Tibial nerve (tissue), 4 donors: ENCODE data around the gene KIRREL3. TPM values are rescaled to one million over a fixed set of nuclear protein-coding genes. Genes with fewer than 3 reads are reported as not detected.

Experiments
- DNase-seq, 2 donors: peaks; one replicate each; pipeline ENCODE4 v3.0.0-alpha.2; 2019; ENCODE audit warnings: low spot score in 2 of 2
- H3K27ac ChIP-seq, 4 donors: fragments of 200-600 bp; sonication (generic) in 3 of 4; one replicate each; pipeline ENCODE4 v1.5.1; 2017 to 2019; ENCODE audit warnings: mild to moderate bottlenecking in 1 of 4
- H3K27me3 ChIP-seq, 2 donors: fragments of 200-600 bp; sonication (generic) in 1 of 2; one replicate each; pipeline versions ENCODE4 v1.5.1 to v1.6.0; 2017 to 2019
- H3K36me3 ChIP-seq, 3 donors: fragments of 200-600 bp; sonication (generic); one replicate each; pipeline ENCODE4 v1.5.1; 2018 to 2019
- H3K4me1 ChIP-seq, 4 donors: fragments of 200-600 bp; sonication (generic) in 3 of 4; one replicate each; pipeline ENCODE4 v1.5.1; 2017 to 2019
- H3K4me3 ChIP-seq, 4 donors: fragments of 200-600 bp; sonication (generic) in 3 of 4; one replicate each; pipeline ENCODE4 v1.5.1; 2017 to 2019; ENCODE audit warnings: mild to moderate bottlenecking in 1 of 4, moderate library complexity in 1 of 4
- H3K9me3 ChIP-seq, 4 donors: fragments of 200-600 bp; sonication (generic) in 3 of 4; one replicate each; pipeline ENCODE4 v1.5.1; 2017 to 2019
- EP300 ChIP-seq, 2 donors: sonication (generic); formaldehyde crosslinking; IDR thresholded peaks; one replicate each; pipeline ENCODE4 v1.6.1; 2017; ENCODE audit warnings: antibody characterized with exemption in 2 of 2, mild to moderate bottlenecking in 1 of 2
- POLR2A ChIP-seq, 2 donors: fragments of 450-650 bp; IDR thresholded peaks; one replicate each; pipeline ENCODE4 v1.6.1; 2017; ENCODE audit warnings: antibody characterized with exemption in 2 of 2, mild to moderate bottlenecking in 2 of 2, moderate library complexity in 2 of 2
- WGBS, 2 donors: methylation state at CpG; one replicate each; pipeline ENCODE4 v1.1.5; 2018; 5-methylcytosine and 5-hydroxymethylcytosine counted together
- total RNA-seq, 4 donors: library from RNA; depleted of rRNA; stranded (reverse); fragments of >200 nt; gene quantifications; one replicate each; pipeline ENCODE4 v1.1.0, GENCODE V29; 2016
- TF ChIP-seq, protein P1 (sequence below), 5 experiments: fragments of 200-600 bp in 3 of 5; fragments of 450-650 bp in 2 of 5; sonication (generic) in 3 of 5; IDR thresholded peaks; one replicate each; pipeline ENCODE4 v1.5.1; 2016 to 2019; ENCODE audit warnings: antibody characterized with exemption in 5 of 5, mild to moderate bottlenecking in 3 of 5, moderate library complexity in 2 of 5

The KIRREL3 gene
- total RNA-seq, 4 donors from 2014 or later: not detected

DNA sequence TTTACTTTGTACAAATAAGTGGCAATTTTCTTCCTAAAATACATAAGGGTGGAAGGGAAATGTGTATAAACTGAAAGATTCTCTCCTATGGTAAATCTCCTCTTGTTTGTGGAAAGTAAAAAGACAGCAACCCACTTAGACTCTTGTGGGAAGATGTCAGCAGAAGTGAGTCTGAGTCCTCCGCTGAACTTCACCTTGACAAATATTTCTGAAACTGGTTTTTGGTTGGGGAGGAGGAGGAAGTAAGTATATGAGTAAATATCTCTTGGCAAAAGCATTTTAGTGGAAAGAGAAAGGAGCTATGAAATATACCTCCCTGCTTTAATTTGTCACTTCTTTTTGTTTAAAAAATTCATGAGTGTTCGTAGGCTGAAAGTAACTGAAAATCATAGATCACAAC is 196.2 kb downstream of the KIRREL3 start:
- Histone ChIP-seq H3K27ac (no peak overlapping the region), H3K36me3 (no peaks in the 10 kb centered on the region), H3K9me3 (no peaks in the 10 kb centered on the region), H3K4me3 (no peak overlapping the region), H3K4me1 (peaks cover 0 to 11% (median 2%) of the 10 kb centered on the region in 4 donors), H3K27me3 (peaks cover 0 to 28% of the 10 kb centered on the region in 2 donors)
- DNase-seq: no peak
- WGBS, 2 donors: 88 to 92% methylated on average over 2 of the region's 2 CpGs
- TF ChIP-seq EP300 (IDR thresholded peaks at IDR 0.05) (no peak), POLR2A (IDR thresholded peaks at IDR 0.05) (no peak)
- TF ChIP-seq, protein P1, sequence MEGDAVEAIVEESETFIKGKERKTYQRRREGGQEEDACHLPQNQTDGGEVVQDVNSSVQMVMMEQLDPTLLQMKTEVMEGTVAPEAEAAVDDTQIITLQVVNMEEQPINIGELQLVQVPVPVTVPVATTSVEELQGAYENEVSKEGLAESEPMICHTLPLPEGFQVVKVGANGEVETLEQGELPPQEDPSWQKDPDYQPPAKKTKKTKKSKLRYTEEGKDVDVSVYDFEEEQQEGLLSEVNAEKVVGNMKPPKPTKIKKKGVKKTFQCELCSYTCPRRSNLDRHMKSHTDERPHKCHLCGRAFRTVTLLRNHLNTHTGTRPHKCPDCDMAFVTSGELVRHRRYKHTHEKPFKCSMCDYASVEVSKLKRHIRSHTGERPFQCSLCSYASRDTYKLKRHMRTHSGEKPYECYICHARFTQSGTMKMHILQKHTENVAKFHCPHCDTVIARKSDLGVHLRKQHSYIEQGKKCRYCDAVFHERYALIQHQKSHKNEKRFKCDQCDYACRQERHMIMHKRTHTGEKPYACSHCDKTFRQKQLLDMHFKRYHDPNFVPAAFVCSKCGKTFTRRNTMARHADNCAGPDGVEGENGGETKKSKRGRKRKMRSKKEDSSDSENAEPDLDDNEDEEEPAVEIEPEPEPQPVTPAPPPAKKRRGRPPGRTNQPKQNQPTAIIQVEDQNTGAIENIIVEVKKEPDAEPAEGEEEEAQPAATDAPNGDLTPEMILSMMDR (IDR thresholded peaks at IDR 0.05): no peak

DNA sequence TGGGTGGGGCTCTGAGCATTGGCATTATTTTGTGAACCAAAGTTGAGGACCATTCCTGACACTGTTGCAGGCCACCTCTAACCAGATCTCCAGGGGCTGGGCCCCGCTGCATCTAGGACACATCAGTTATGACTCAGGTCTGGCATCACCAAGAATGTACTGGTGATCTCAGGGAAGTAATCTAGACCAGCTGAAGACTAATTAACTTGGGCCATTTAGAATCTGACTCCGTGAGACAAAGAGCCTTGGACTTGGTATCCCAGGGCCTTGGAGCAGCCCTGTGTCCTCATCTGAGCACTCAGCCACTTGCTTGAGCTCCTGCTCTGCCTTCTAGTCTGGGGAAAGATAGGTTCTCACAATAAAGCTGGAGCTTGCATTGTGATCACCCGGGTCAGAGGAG is 200.6 kb downstream of the KIRREL3 start:
- Histone ChIP-seq H3K27me3 (peaks cover 0 to 8% of the 10 kb centered on the region in 2 donors), H3K4me1 (no peaks in the 10 kb centered on the region), H3K9me3 (no peaks in the 10 kb centered on the region), H3K4me3 (no peak overlapping the region), H3K27ac (no peak overlapping the region), H3K36me3 (no peaks in the 10 kb centered on the region)
- DNase-seq: no peak
- TF ChIP-seq, protein P1 (IDR thresholded peaks at IDR 0.05): no peak
- TF ChIP-seq POLR2A (IDR thresholded peaks at IDR 0.05) (no peak), EP300 (IDR thresholded peaks at IDR 0.05) (no peak)
- 63 to 67% methylated on average over 3 of the region's 3 CpGs for WGBS, 2 donors

GRCh38 chr11:126797457-126798169 is 203.0 kb downstream of the KIRREL3 start:
- Histone ChIP-seq H3K36me3 (no peaks in the 10 kb centered on the region), H3K4me1 (no peaks in the 10 kb centered on the region), H3K4me3 (no peak overlapping the region), H3K9me3 (no peaks in the 10 kb centered on the region), H3K27ac (no peak overlapping the region), H3K27me3 (peaks cover 0 to 5% of the 10 kb centered on the region in 2 donors)
- WGBS, 2 donors: 85% methylated on average over 5 of the region's 5 CpGs
- no peak for DNase-seq
- no peak for TF ChIP-seq POLR2A (IDR thresholded peaks at IDR 0.05)
- TF ChIP-seq, protein P1 (IDR thresholded peaks at IDR 0.05): no peak
- TF ChIP-seq EP300 (IDR thresholded peaks at IDR 0.05): no peak

DNA sequence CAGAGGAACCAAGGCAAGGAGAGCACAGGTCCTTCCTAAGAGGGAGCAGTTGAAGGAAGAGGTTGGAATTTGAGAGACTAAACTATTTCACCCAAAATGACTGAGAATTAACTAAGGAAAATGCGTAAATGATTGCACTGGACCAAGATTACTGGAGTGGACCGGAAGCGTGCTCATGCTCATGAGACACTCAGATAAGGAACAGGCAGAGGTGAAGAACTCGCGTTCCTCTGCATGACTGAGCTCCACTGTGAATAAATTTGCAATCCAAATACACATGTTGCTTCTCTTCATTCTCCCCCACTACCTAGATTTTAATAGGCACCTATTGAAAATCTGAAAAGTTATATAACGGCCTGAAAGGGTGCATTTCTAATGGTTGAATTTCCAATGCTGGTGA is 207.0 kb downstream of the KIRREL3 start:
- peaks cover 0 to 3% (median 0%) of the 10 kb centered on the region in 4 donors for H3K4me1 ChIP-seq
- H3K27me3 ChIP-seq: peaks cover 0 to 4% of the 10 kb centered on the region in 2 donors
- H3K36me3 ChIP-seq: no peaks in the 10 kb centered on the region
- WGBS, 2 donors: 93 to 94% methylated on average over 6 of the region's 6 CpGs
- H3K4me3 ChIP-seq: no peak overlapping the region
- H3K27ac ChIP-seq: no peak overlapping the region
- no peak for DNase-seq
- no peaks in the 10 kb centered on the region for H3K9me3 ChIP-seq
- TF ChIP-seq EP300 (IDR thresholded peaks at IDR 0.05): no peak
- no peak for TF ChIP-seq POLR2A (IDR thresholded peaks at IDR 0.05)
- TF ChIP-seq, protein P1 (IDR thresholded peaks at IDR 0.05): no peak

GRCh38 chr11:126791991-126792390 is 208.6 kb downstream of the KIRREL3 start:
- 81 to 84% methylated on average over 7 of the region's 7 CpGs for WGBS, 2 donors
- no peaks in the 10 kb centered on the region for H3K9me3 ChIP-seq
- no peak for TF ChIP-seq POLR2A (IDR thresholded peaks at IDR 0.05)
- H3K36me3 ChIP-seq: no peaks in the 10 kb centered on the region
- DNase-seq: no peak
- H3K4me3 ChIP-seq: no peak overlapping the region
- peaks cover 0 to 4% of the 10 kb centered on the region in 2 donors for H3K27me3 ChIP-seq
- no peak overlapping the region for H3K27ac ChIP-seq
- H3K4me1 ChIP-seq: peaks cover 0 to 3% (median 0%) of the 10 kb centered on the region in 4 donors
